ENCODE data around the gene CDHR3. TPM values are rescaled to one million over a fixed set of nuclear protein-coding genes. Genes with fewer than 3 reads are reported as not detected.

The CDHR3 gene
- total and polyA plus RNA-seq, 2 of the 8 experiments (the other 6 are each of a cell fraction or from before 2014, with no cell fraction given) = 6.4 to 6.8 TPM

GRCh38 chr7:106049139-106049752, 86.2 kb downstream of the CDHR3 start (continued):
- TF ChIP-seq, protein P1, sequence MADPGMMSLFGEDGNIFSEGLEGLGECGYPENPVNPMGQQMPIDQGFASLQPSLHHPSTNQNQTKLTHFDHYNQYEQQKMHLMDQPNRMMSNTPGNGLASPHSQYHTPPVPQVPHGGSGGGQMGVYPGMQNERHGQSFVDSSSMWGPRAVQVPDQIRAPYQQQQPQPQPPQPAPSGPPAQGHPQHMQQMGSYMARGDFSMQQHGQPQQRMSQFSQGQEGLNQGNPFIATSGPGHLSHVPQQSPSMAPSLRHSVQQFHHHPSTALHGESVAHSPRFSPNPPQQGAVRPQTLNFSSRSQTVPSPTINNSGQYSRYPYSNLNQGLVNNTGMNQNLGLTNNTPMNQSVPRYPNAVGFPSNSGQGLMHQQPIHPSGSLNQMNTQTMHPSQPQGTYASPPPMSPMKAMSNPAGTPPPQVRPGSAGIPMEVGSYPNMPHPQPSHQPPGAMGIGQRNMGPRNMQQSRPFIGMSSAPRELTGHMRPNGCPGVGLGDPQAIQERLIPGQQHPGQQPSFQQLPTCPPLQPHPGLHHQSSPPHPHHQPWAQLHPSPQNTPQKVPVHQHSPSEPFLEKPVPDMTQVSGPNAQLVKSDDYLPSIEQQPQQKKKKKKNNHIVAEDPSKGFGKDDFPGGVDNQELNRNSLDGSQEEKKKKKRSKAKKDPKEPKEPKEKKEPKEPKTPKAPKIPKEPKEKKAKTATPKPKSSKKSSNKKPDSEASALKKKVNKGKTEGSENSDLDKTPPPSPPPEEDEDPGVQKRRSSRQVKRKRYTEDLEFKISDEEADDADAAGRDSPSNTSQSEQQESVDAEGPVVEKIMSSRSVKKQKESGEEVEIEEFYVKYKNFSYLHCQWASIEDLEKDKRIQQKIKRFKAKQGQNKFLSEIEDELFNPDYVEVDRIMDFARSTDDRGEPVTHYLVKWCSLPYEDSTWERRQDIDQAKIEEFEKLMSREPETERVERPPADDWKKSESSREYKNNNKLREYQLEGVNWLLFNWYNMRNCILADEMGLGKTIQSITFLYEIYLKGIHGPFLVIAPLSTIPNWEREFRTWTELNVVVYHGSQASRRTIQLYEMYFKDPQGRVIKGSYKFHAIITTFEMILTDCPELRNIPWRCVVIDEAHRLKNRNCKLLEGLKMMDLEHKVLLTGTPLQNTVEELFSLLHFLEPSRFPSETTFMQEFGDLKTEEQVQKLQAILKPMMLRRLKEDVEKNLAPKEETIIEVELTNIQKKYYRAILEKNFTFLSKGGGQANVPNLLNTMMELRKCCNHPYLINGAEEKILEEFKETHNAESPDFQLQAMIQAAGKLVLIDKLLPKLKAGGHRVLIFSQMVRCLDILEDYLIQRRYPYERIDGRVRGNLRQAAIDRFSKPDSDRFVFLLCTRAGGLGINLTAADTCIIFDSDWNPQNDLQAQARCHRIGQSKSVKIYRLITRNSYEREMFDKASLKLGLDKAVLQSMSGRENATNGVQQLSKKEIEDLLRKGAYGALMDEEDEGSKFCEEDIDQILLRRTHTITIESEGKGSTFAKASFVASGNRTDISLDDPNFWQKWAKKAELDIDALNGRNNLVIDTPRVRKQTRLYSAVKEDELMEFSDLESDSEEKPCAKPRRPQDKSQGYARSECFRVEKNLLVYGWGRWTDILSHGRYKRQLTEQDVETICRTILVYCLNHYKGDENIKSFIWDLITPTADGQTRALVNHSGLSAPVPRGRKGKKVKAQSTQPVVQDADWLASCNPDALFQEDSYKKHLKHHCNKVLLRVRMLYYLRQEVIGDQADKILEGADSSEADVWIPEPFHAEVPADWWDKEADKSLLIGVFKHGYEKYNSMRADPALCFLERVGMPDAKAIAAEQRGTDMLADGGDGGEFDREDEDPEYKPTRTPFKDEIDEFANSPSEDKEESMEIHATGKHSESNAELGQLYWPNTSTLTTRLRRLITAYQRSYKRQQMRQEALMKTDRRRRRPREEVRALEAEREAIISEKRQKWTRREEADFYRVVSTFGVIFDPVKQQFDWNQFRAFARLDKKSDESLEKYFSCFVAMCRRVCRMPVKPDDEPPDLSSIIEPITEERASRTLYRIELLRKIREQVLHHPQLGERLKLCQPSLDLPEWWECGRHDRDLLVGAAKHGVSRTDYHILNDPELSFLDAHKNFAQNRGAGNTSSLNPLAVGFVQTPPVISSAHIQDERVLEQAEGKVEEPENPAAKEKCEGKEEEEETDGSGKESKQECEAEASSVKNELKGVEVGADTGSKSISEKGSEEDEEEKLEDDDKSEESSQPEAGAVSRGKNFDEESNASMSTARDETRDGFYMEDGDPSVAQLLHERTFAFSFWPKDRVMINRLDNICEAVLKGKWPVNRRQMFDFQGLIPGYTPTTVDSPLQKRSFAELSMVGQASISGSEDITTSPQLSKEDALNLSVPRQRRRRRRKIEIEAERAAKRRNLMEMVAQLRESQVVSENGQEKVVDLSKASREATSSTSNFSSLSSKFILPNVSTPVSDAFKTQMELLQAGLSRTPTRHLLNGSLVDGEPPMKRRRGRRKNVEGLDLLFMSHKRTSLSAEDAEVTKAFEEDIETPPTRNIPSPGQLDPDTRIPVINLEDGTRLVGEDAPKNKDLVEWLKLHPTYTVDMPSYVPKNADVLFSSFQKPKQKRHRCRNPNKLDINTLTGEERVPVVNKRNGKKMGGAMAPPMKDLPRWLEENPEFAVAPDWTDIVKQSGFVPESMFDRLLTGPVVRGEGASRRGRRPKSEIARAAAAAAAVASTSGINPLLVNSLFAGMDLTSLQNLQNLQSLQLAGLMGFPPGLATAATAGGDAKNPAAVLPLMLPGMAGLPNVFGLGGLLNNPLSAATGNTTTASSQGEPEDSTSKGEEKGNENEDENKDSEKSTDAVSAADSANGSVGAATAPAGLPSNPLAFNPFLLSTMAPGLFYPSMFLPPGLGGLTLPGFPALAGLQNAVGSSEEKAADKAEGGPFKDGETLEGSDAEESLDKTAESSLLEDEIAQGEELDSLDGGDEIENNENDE (IDR thresholded peaks at IDR 0.05; ENCODE audit: insufficient replicate concordance, low read length) = no peak
- TF ChIP-seq EZH2 (IDR thresholded peaks at IDR 0.05; ENCODE audit: low read depth, low read length, severe bottlenecking) (no peak), TEAD4 (IDR thresholded peaks at IDR 0.05; ENCODE audit: low read depth, low read length) (no peak), HDAC6 (IDR thresholded peaks at IDR 0.05; ENCODE audit: low read depth, low read length) (no peak), BCL11A (IDR thresholded peaks at IDR 0.05; ENCODE audit: low read depth in 2 of 2, low read length in 2 of 2) (no peak), TAF1 (IDR thresholded peaks at IDR 0.05; ENCODE audit: low read depth, low read length) (no peak), NANOG (IDR thresholded peaks at IDR 0.05; ENCODE audit: insufficient read depth, low read depth, low read length, poor library complexity, severe bottlenecking) (no peak), BRCA1 (IDR thresholded peaks at IDR 0.05; ENCODE audit: low read depth, low read length) (no peak), GTF2F1 (IDR thresholded peaks at IDR 0.05; ENCODE audit: borderline replicate concordance, low read depth, low read length) (no peak), CBX8 (IDR thresholded peaks at IDR 0.05; ENCODE audit: borderline replicate concordance, low read depth, low read length) (no peak), JUN (IDR thresholded peaks at IDR 0.05; ENCODE audit: low read depth, low read length) (no peak), YY1 (IDR thresholded peaks at IDR 0.05; ENCODE audit: low read depth, low read length) (no peak)
